Neural cell (in vitro differentiated cells): Measurements from ENCODE around the gene IGFL4. TPM values are rescaled to one million over a fixed set of nuclear protein-coding genes. Genes with fewer than 3 reads are reported as not detected.

Source experiments
- H2AFZ ChIP-seq: fragments of 200-600, 300-800 bp; sonication (generic), shearing (Covaris generic); 2 replicates; pipeline ENCODE4 v1.6.0; 2014; ENCODE audit warnings: low read depth, mild to moderate bottlenecking, antibody characterized with exemption, low read length, moderate library complexity
- H3F3A ChIP-seq: fragments of 200-600 bp; shearing (Covaris generic); 2 replicates; pipeline ENCODE4 v1.6.1; 2016; ENCODE audit warnings: mild to moderate bottlenecking, moderate library complexity, mixed read lengths, antibody characterized with exemption, low read length; ENCODE audit not compliant: insufficient read depth, poor library complexity, severe bottlenecking
- H3K27ac ChIP-seq: fragments of 200-600, 300-800 bp; sonication (generic), shearing (Covaris generic); 2 replicates; pipeline ENCODE4 v1.5.1; 2014; ENCODE audit warnings: mild to moderate bottlenecking, low read length, moderate library complexity
- H3K27me3 ChIP-seq: fragments of 300-800, 200-600 bp; sonication (generic), shearing (Covaris generic); 2 replicates; pipeline ENCODE4 v1.6.0; 2014; ENCODE audit warnings: mild to moderate bottlenecking, low read depth, low read length, moderate library complexity; ENCODE audit not compliant: insufficient read depth
- H3K36me3 ChIP-seq: fragments of 300-800, 200-600 bp; sonication (generic), shearing (Covaris generic); 2 replicates; pipeline ENCODE4 v1.5.1; 2014; ENCODE audit warnings: mild to moderate bottlenecking, antibody characterized with exemption, low read length, moderate library complexity; ENCODE audit not compliant: insufficient read depth
- H3K4me2 ChIP-seq: fragments of 300-800, 200-600 bp; sonication (generic), shearing (Covaris generic); 2 replicates; pipeline ENCODE4 v1.6.0; 2014; ENCODE audit warnings: mild to moderate bottlenecking, low read length
- H3K4me3 ChIP-seq: fragments of 300-800, 200-600 bp; sonication (generic), shearing (Covaris generic); 2 replicates; pipeline ENCODE4 v1.5.1; 2014; ENCODE audit warnings: mild to moderate bottlenecking, low read length, moderate library complexity
- H3K79me2 ChIP-seq: fragments of 200-600 bp; shearing (Covaris generic); replicated peaks from 2 replicates; pipeline ENCODE4 v1.6.0; 2014; ENCODE audit warnings: mild to moderate bottlenecking, low read length, moderate library complexity; ENCODE audit not compliant: insufficient read depth
- H3K9ac ChIP-seq: fragments of 300-800, 200-600 bp; sonication (generic), shearing (Covaris generic); 2 replicates; pipeline ENCODE4 v1.6.1; 2016; ENCODE audit warnings: mild to moderate bottlenecking, low read length, mixed read lengths
- H3K9me2 ChIP-seq: fragments of 200-600 bp; shearing (Covaris generic); 2 replicates; pipeline ENCODE4 v1.6.1; 2016; ENCODE audit warnings: mild to moderate bottlenecking, low read length, mixed read lengths; ENCODE audit not compliant: insufficient read depth
- H3K9me3 ChIP-seq: fragments of 200-600, 300-800 bp; sonication (generic), shearing (Covaris generic); 2 replicates; pipeline ENCODE4 v1.6.1; 2016; ENCODE audit warnings: mild to moderate bottlenecking, mixed run types, low read length, moderate library complexity, mixed read lengths
- H4K20me1 ChIP-seq: fragments of 200-600 bp; shearing (Covaris generic); 2 replicates; pipeline ENCODE4 v1.6.1; 2016; ENCODE audit warnings: mild to moderate bottlenecking, mixed run types; ENCODE audit not compliant: insufficient read depth
- CTCF ChIP-seq: fragments of 450-650 bp; IDR thresholded peaks from 2 replicates; pipeline ENCODE4 v1.5.1; 2014; ENCODE audit warnings: antibody characterized with exemption, mild to moderate bottlenecking, moderate library complexity; ENCODE audit not compliant: poor library complexity, severe bottlenecking
- EP300 ChIP-seq: fragments of 450-650 bp; conservative IDR thresholded peaks from 2 replicates; pipeline ENCODE4 v1.6.1; 2014; ENCODE audit warnings: antibody characterized with exemption, mild to moderate bottlenecking, moderate library complexity; ENCODE audit not compliant: poor library complexity, severe bottlenecking
- EZH2 ChIP-seq: fragments of 200-600, 300-800 bp; shearing (Covaris generic), sonication (generic); IDR thresholded peaks from 2 replicates; pipeline ENCODE4 v1.6.1; 2014; ENCODE audit warnings: antibody characterized with exemption, low read length, borderline replicate concordance, mild to moderate bottlenecking; ENCODE audit not compliant: insufficient read depth, poor library complexity, severe bottlenecking
- MXI1 ChIP-seq: fragments of 450-650 bp; conservative IDR thresholded peaks from 2 replicates; pipeline ENCODE4 v1.6.1; 2014; ENCODE audit warnings: antibody characterized with exemption, mild to moderate bottlenecking; ENCODE audit not compliant: poor library complexity, severe bottlenecking
- POLR2AphosphoS5 ChIP-seq: IDR thresholded peaks from 2 replicates; pipeline ENCODE4 v1.6.1; 2012
- RAD21 ChIP-seq: fragments of 450-650 bp; conservative IDR thresholded peaks from 2 replicates; pipeline ENCODE4 v1.6.1; 2014; ENCODE audit warnings: antibody characterized with exemption, mild to moderate bottlenecking, moderate library complexity
- REST ChIP-seq: IDR thresholded peaks from 2 replicates; pipeline ENCODE4 v1.6.1; 2012; ENCODE audit warnings: borderline replicate concordance
- SMC3 ChIP-seq: fragments of 450-650 bp; conservative IDR thresholded peaks from 2 replicates; pipeline ENCODE4 v1.6.1; 2014; ENCODE audit warnings: antibody characterized with exemption, mild to moderate bottlenecking, moderate library complexity; ENCODE audit not compliant: poor library complexity
- TAF1 ChIP-seq: IDR thresholded peaks from 2 replicates; pipeline ENCODE4 v1.6.1; 2012; ENCODE audit warnings: low read depth
- polyA plus RNA-seq: library from polyadenylated mRNA; depleted of rRNA; stranded (reverse); fragments of >200 nt; gene quantifications from 2 replicates; pipeline ENCODE4 v1.2.3, GENCODE V29; 2014

IGFL4 gene
- polyA plus RNA-seq, 1 donor from 2014 or later, result 5.2 TPM

GRCh38 chr19:46089432-46089831, 48.6 kb upstream of the IGFL4 start:
- no peak for TF ChIP-seq POLR2AphosphoS5
- TF ChIP-seq RAD21, result no peak
- TF ChIP-seq SMC3, result no peak
- TF ChIP-seq MXI1, result no peak
- no peak for TF ChIP-seq CTCF
- TF ChIP-seq REST, result no peak
- no peak for TF ChIP-seq TAF1
- no peak for TF ChIP-seq EP300
- TF ChIP-seq EZH2, result no peak
- no peak overlapping the region for H3K9ac ChIP-seq
- H2AFZ ChIP-seq, result no peak overlapping the region
- H3K4me2 ChIP-seq, result no peak overlapping the region
- no peaks in the 10 kb centered on the region for H3K36me3 ChIP-seq
- H3K27me3 ChIP-seq, result no peaks in the 10 kb centered on the region
- no peaks in the 10 kb centered on the region for H3K9me2 ChIP-seq
- no peaks in the 10 kb centered on the region for H3K9me3 ChIP-seq
- no peak overlapping the region for H3K27ac ChIP-seq
- no peaks in the 10 kb centered on the region for H4K20me1 ChIP-seq
- H3K79me2 ChIP-seq, result no peaks in the 10 kb centered on the region
- H3K4me3 ChIP-seq, result no peak overlapping the region
- no peaks in the 10 kb centered on the region for H3F3A ChIP-seq

DNA sequence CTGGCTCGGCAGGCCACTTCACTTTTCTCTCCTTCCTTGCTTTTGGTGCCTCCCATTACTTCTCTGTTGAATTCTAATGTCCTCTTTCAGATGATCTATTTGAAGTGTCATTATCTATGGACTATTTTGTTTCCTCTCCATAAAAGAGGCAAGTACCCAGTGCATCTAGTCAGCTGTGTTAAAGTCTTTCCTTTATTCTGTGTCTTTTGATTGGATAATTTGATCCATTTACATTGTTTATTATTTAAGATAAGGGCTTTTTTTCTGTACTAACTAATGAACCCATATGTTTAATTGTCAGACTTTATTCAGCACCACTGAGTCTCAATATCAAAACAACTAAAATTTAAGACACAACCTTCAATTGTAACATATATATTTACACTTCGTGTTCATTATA, 47.3 kb upstream of the IGFL4 start:
- H3K9me3 ChIP-seq, result no peaks in the 10 kb centered on the region
- H3K4me3 ChIP-seq, result no peak overlapping the region
- H4K20me1 ChIP-seq, result no peaks in the 10 kb centered on the region
- no peaks in the 10 kb centered on the region for H3K9me2 ChIP-seq
- H3K27ac ChIP-seq, result no peak overlapping the region
- no peak overlapping the region for H2AFZ ChIP-seq
- H3K79me2 ChIP-seq, result no peaks in the 10 kb centered on the region
- no peak overlapping the region for H3K9ac ChIP-seq
- no peaks in the 10 kb centered on the region for H3K36me3 ChIP-seq
- TF ChIP-seq EZH2 (no peak), RAD21 (no peak), TAF1 (no peak), SMC3 (no peak), REST (no peak), CTCF (no peak), EP300 (no peak)
- H3K4me2 ChIP-seq, result no peak overlapping the region
- H3K27me3 ChIP-seq, result no peaks in the 10 kb centered on the region
- no peaks in the 10 kb centered on the region for H3F3A ChIP-seq
